Smooth muscle cell (in vitro differentiated cells): Measurements from ENCODE around the gene MAD2L1BP. TPM values are rescaled to one million over a fixed set of nuclear protein-coding genes. Genes with fewer than 3 reads are reported as not detected.

Experiments used
- DNase-seq: peaks from one replicate; lab custom pipeline; 2025; ENCODE audit not compliant: unreplicated experiment; lab: John Stamatoyannopoulos, UW
- H2AFZ ChIP-seq: fragments of 200-600 bp; sonication (generic); 2 replicates; pipeline ENCODE4 v1.6.0; 2016; ENCODE audit warnings: antibody characterized with exemption, low read depth, mild to moderate bottlenecking
- H3F3A ChIP-seq: fragments of 200-600 bp; sonication (generic); 2 replicates; pipeline ENCODE4 v1.6.0; 2017; ENCODE audit warnings: antibody characterized with exemption, low read depth
- H3K27ac ChIP-seq: fragments of 200-600 bp; sonication (generic); 2 replicates; pipeline ENCODE4 v1.5.1; 2016; ENCODE audit warnings: low read depth, mild to moderate bottlenecking
- H3K27me3 ChIP-seq: fragments of 200-600 bp; sonication (generic); 2 replicates; pipeline ENCODE4 v1.6.1; 2016; ENCODE audit warnings: low read depth, mild to moderate bottlenecking
- H3K36me3 ChIP-seq: fragments of 200-600 bp; sonication (generic); 2 replicates; pipeline ENCODE4 v1.5.1; 2016; ENCODE audit warnings: low read depth
- H3K4me1 ChIP-seq: fragments of 200-600 bp; sonication (generic); 2 replicates; pipeline ENCODE4 v1.5.1; 2016; ENCODE audit warnings: low read depth
- H3K4me2 ChIP-seq: fragments of 200-600 bp; sonication (generic); 2 replicates; pipeline ENCODE4 v1.6.0; 2016; ENCODE audit warnings: mild to moderate bottlenecking
- H3K4me3 ChIP-seq: fragments of 200-600 bp; sonication (generic); 2 replicates; pipeline ENCODE4 v1.5.1; 2016; ENCODE audit warnings: mild to moderate bottlenecking
- H3K79me2 ChIP-seq: fragments of 200-600 bp; sonication (generic); 2 replicates; pipeline ENCODE4 v1.6.0; 2016; ENCODE audit warnings: low read depth, mild to moderate bottlenecking
- H3K9ac ChIP-seq: fragments of 200-600 bp; sonication (generic); 2 replicates; pipeline ENCODE4 v1.6.0; 2016; ENCODE audit warnings: low read depth
- H3K9me3 ChIP-seq: fragments of 200-600 bp; sonication (generic); replicated peaks from 2 replicates; pipeline ENCODE4 v1.5.1; 2016; ENCODE audit warnings: low read depth
- H4K20me1 ChIP-seq: fragments of 200-600 bp; sonication (generic); 2 replicates; pipeline ENCODE4 v1.6.0; 2016; ENCODE audit warnings: low read depth
- WGBS: methylation state at CpG from one replicate; pipeline ENCODE4 v1.1.7; 2016; ENCODE audit warnings: low lambda C conversion rate; 5-methylcytosine and 5-hydroxymethylcytosine counted together
- polyA plus RNA-seq: library from polyadenylated mRNA; unstranded; fragments of >200 nt; fragmentation: Nextera tagmentation; extraction: Ambion mirVana; gene quantifications from 2 replicates; pipeline ENCODE4 v1.2.1, GENCODE V29; 2016
- total RNA-seq: library from RNA; depleted of rRNA; stranded (reverse); fragments of >200 nt; gene quantifications from 2 replicates; pipeline ENCODE4 v1.2.3, GENCODE V29; 2014
- TF ChIP-seq, protein P1 (sequence below): fragments of 200-600 bp; sonication (generic); IDR thresholded peaks from 2 replicates; pipeline ENCODE4 v1.5.1; 2017; ENCODE audit warnings: borderline replicate concordance, mild to moderate bottlenecking, antibody characterized with exemption; ENCODE audit not compliant: insufficient read depth, poor library complexity, severe bottlenecking

MAD2L1BP gene
- total and polyA plus RNA-seq, 2 experiments from 2014 or later = 40.3 to 53.1 TPM

DNA sequence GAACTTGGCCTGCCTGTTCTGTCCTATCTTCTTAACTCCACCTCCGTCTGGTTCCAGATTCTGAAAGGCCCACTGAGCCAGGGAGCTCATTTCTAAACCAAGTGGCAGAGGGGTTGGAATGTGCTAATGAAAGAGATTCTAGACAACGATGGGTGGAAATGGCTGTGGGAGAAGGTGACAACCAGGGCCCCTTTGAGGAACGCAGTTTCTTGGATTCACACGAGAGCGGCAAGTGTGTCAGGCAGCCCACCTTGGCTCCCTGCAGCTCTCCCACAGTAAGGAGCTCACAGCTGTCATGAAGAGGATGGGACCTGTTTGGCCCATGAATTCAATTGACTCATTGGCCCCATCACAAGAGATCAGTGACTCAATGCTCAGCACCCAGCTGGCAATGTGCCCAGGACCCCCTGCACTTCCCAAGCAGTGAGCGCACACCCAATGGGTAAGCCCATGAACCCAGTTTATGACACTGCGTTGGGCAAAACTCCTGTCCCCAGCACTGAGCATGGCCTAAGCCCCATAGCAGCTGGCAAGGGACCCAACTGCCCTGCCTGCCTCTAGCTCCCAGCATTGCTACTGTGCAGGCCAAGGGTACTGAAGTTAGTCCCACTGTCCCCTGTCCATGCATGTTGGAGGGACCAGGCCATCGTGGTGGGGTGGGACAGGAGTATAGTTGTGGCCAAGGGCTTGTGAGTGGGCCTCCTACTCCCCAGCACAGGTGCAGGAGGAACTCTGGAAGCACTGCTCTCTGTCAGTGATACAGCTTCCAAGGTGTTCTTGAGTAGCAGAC lies 35.6 kb downstream of the MAD2L1BP start:
- H3K4me1 ChIP-seq = peaks cover 29% of the 10 kb centered on the region
- no peak overlapping the region for H2AFZ ChIP-seq
- H3K4me3 ChIP-seq = no peak overlapping the region
- H3K79me2 ChIP-seq = no peaks in the 10 kb centered on the region
- DNase-seq = no peak
- peaks cover 19% of the 10 kb centered on the region for H3F3A ChIP-seq
- H3K27ac ChIP-seq = no peak overlapping the region
- TF ChIP-seq, protein P1, sequence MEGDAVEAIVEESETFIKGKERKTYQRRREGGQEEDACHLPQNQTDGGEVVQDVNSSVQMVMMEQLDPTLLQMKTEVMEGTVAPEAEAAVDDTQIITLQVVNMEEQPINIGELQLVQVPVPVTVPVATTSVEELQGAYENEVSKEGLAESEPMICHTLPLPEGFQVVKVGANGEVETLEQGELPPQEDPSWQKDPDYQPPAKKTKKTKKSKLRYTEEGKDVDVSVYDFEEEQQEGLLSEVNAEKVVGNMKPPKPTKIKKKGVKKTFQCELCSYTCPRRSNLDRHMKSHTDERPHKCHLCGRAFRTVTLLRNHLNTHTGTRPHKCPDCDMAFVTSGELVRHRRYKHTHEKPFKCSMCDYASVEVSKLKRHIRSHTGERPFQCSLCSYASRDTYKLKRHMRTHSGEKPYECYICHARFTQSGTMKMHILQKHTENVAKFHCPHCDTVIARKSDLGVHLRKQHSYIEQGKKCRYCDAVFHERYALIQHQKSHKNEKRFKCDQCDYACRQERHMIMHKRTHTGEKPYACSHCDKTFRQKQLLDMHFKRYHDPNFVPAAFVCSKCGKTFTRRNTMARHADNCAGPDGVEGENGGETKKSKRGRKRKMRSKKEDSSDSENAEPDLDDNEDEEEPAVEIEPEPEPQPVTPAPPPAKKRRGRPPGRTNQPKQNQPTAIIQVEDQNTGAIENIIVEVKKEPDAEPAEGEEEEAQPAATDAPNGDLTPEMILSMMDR = no peak
- no peaks in the 10 kb centered on the region for H3K9me3 ChIP-seq
- no peak overlapping the region for H3K9ac ChIP-seq
- no peaks in the 10 kb centered on the region for H4K20me1 ChIP-seq
- WGBS = 94% methylated on average over 8 of the region's 8 CpGs
- H3K4me2 ChIP-seq = no peak overlapping the region
- H3K36me3 ChIP-seq = no peaks in the 10 kb centered on the region
- no peaks in the 10 kb centered on the region for H3K27me3 ChIP-seq

DNA sequence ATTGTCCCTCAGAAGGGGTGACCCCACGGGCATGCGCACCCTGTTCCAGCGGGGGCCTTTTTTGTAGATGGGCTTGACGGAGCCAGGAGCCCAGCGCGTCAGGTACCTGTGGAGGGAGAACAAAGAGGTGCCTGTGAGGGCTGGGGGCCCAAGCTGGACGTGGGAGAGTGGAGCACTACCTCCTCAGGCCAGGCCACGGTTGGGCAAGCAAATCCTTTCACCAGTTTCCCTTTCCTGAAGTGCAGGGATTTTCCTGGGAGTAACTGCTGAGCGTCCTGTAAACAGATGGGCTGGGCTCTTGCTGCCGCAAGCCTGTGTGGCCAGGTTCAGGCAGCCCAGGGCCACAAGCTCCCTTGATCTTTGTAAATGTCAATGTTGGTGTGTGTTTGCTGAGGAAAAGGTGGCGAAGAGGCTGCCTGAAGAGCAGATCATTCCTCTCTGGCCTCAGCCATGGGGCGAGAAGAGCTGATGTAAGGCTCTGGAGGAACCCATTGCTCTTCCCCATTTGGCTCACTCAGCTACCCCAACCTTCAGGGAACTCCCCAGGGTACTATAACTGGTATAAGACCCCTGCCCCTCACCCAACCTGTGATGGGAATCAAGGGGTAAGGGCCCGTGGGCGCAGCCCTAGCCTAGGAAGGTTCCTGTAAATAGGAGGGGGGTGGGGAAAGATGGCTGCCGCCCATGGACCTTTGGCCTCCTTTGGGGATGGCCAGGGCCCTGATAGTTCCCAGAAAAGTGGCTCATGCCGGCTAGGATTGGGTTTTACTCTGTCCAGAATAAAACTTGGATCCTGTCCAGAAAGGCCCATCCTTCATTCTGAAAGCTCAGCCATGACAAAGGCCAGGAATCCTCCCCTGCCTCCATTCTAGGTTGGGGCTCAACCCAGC lies 36.4 kb downstream of the MAD2L1BP start:
- H3K36me3 ChIP-seq = no peaks in the 10 kb centered on the region
- WGBS = 96% methylated on average over 16 of the region's 16 CpGs
- H3K79me2 ChIP-seq = no peaks in the 10 kb centered on the region
- H2AFZ ChIP-seq = no peak overlapping the region
- TF ChIP-seq, protein P1 = no peak
- H3K4me3 ChIP-seq = no peak overlapping the region
- H3K9me3 ChIP-seq = no peaks in the 10 kb centered on the region
- H3K9ac ChIP-seq = no peak overlapping the region
- H3K4me1 ChIP-seq = peaks cover 29% of the 10 kb centered on the region
- DNase-seq = no peak
- H3F3A ChIP-seq = peaks cover 19% of the 10 kb centered on the region
- no peak overlapping the region for H3K4me2 ChIP-seq
- no peaks in the 10 kb centered on the region for H3K27me3 ChIP-seq
- no peaks in the 10 kb centered on the region for H4K20me1 ChIP-seq
- H3K27ac ChIP-seq = no peak overlapping the region

DNA sequence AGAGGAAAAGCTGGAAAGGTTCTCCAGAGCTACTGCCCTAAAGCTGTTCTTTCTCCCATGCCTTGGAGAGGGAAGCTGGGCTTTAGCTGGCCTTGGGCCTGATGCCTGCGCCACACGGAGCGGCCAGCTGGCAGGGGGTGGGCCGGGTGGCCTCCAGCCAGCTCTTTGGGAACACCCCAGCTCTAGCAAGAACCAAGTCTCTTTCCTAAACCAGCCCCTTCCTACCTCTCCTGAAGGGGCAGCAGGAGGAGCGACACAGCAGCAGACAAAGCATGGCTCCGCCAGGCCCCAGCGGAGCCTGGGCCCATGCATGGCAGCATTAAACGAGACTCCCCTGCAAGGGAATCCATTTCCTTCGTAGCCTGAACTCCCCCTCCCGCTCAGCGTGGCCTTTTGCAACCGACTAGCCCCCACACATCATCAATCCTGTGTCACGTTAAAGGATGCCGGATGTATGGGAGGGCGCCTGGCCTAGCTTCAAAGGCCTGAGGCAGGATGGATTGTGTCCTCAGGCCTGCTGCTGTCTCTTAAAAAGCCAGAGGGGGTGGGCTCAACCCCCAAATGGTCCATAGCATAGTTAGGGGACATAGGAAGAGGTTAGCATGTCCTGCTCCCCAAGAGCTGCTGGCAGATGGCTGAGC lies 37.9 kb downstream of the MAD2L1BP start:
- no peak for DNase-seq
- H4K20me1 ChIP-seq = peaks cover 4% of the 10 kb centered on the region
- no peaks in the 10 kb centered on the region for H3K27me3 ChIP-seq
- no peak overlapping the region for H3K27ac ChIP-seq
- H3K36me3 ChIP-seq = peaks cover 9% of the 10 kb centered on the region
- H2AFZ ChIP-seq = no peak overlapping the region
- TF ChIP-seq, protein P1 = no peak
- H3K9ac ChIP-seq = no peak overlapping the region
- no peak overlapping the region for H3K4me3 ChIP-seq
- H3K4me1 ChIP-seq = peaks cover 18% of the 10 kb centered on the region
- 86% methylated on average over 15 of the region's 15 CpGs for WGBS
- H3K9me3 ChIP-seq = no peaks in the 10 kb centered on the region
- no peaks in the 10 kb centered on the region for H3K79me2 ChIP-seq
- H3F3A ChIP-seq = peaks cover 13% of the 10 kb centered on the region
- no peak overlapping the region for H3K4me2 ChIP-seq
